CD14-positive monocyte (primary cell): ENCODE results near the gene SMAD6. TPM values are rescaled to one million over a fixed set of nuclear protein-coding genes. Genes with fewer than 3 reads are reported as not detected.

Experiments
- DNase-seq, 3 donors: peaks; one replicate each; pipeline ENCODE4 v3.0.0-alpha.2; 2011 to 2022
- H2AFZ ChIP-seq: 2 replicates; pipeline ENCODE4 v1.6.0; 2012; ENCODE audit warnings: mild to moderate bottlenecking, low read depth, low read length, inconsistent platforms; ENCODE audit not compliant: insufficient read depth, poor library complexity, severe bottlenecking
- H3K27ac ChIP-seq, 2 donors: 1 replicate in 1 of 2; 2 replicates in 1 of 2; pipeline ENCODE4 v1.5.1; 2012 to 2013; ENCODE audit warnings: low read length in 2 of 2, control low read depth in 1 of 2, inconsistent platforms in 1 of 2, low read depth in 1 of 2, mild to moderate bottlenecking in 1 of 2
- H3K27me3 ChIP-seq, 2 donors: one replicate each; pipeline versions ENCODE4 v1.6.0 to v1.6.1; 2011 to 2013; ENCODE audit warnings: low read length in 2 of 2; ENCODE audit not compliant: control insufficient read depth in 2 of 2, insufficient read depth in 2 of 2
- H3K36me3 ChIP-seq, 2 donors: replicated peaks in 1 of 2; 1 replicate in 1 of 2; 2 replicates in 1 of 2; pipeline versions ENCODE4 v1.5.1 to v1.6.1; 2012 to 2013; ENCODE audit warnings: low read length in 2 of 2, control low read depth in 1 of 2, inconsistent platforms in 1 of 2, mild to moderate bottlenecking in 1 of 2; ENCODE audit not compliant: insufficient read depth in 2 of 2, control insufficient read depth in 1 of 2
- H3K4me1 ChIP-seq, 2 donors: 1 replicate in 1 of 2; 2 replicates in 1 of 2; pipeline versions ENCODE4 v1.5.1 to v1.6.1; 2012 to 2013; ENCODE audit warnings: low read length in 2 of 2, control low read depth in 1 of 2, inconsistent platforms in 1 of 2, mild to moderate bottlenecking in 1 of 2, moderate library complexity in 1 of 2; ENCODE audit not compliant: insufficient read depth in 2 of 2, control insufficient read depth in 1 of 2
- H3K4me2 ChIP-seq: replicated peaks from 2 replicates; pipeline ENCODE3; 2012; ENCODE audit warnings: low read length, moderate library complexity, mild to moderate bottlenecking; ENCODE audit not compliant: poor library complexity, severe bottlenecking; ENCODE audit errors: extremely low read depth
- H3K4me3 ChIP-seq, 3 experiments: fragments of 200-600 bp in 1 of 3; sonication (generic) in 1 of 3; replicated peaks in 1 of 3; 1 replicate in 2 of 3; 2 replicates in 1 of 3; pipeline ENCODE4 v1.5.1; 2011 to 2013; ENCODE audit warnings: low read length in 3 of 3, mild to moderate bottlenecking in 3 of 3, control low read depth in 2 of 3, low read depth in 2 of 3, inconsistent platforms in 1 of 3, moderate library complexity in 1 of 3
- H3K79me2 ChIP-seq: 2 replicates; pipeline ENCODE4 v1.6.0; 2012; ENCODE audit warnings: mild to moderate bottlenecking, control low read depth, inconsistent platforms, low read length, moderate library complexity; ENCODE audit not compliant: insufficient read depth
- H3K9ac ChIP-seq: 2 replicates; pipeline ENCODE4 v1.6.0; 2017; ENCODE audit warnings: low read length, mild to moderate bottlenecking; ENCODE audit not compliant: insufficient read depth, poor library complexity, severe bottlenecking
- H3K9me3 ChIP-seq, 2 donors: replicated peaks in 1 of 2; 1 replicate in 1 of 2; 2 replicates in 1 of 2; pipeline versions ENCODE4 v1.5.1 to v1.6.1; 2012 to 2013; ENCODE audit warnings: low read length in 2 of 2, control low read depth in 1 of 2; ENCODE audit not compliant: control insufficient read depth in 1 of 2, insufficient read depth in 1 of 2
- H4K20me1 ChIP-seq: 2 replicates; pipeline ENCODE4 v1.6.0; 2012; ENCODE audit warnings: mild to moderate bottlenecking, low read length, control low read depth, moderate library complexity; ENCODE audit not compliant: insufficient read depth
- H3K27ac Mint-ChIP-seq, 7 donors: one replicate each; pipeline ENCODE4 v1.8.0; 2020; ENCODE audit warnings: mild to moderate bottlenecking in 7 of 7, mixed read lengths in 7 of 7, moderate library complexity in 6 of 7, inconsistent platforms in 2 of 7
- H3K27me3 Mint-ChIP-seq, 3 donors: one replicate each; pipeline ENCODE4 v1.8.0; 2021 to 2022; ENCODE audit warnings: low read depth in 3 of 3, mild to moderate bottlenecking in 3 of 3, mixed read lengths in 3 of 3, moderate library complexity in 3 of 3, inconsistent platforms in 1 of 3
- H3K36me3 Mint-ChIP-seq, 2 donors: one replicate each; pipeline ENCODE4 v1.8.0; 2020; ENCODE audit warnings: mixed read lengths in 2 of 2, inconsistent platforms in 1 of 2, mild to moderate bottlenecking in 1 of 2
- H3K4me1 Mint-ChIP-seq: one replicate; pipeline ENCODE4 v1.8.0; 2020; ENCODE audit warnings: mild to moderate bottlenecking, mixed read lengths
- H3K4me3 Mint-ChIP-seq, 2 donors: one replicate each; pipeline ENCODE4 v1.8.0; 2020; ENCODE audit warnings: mild to moderate bottlenecking in 2 of 2, mixed read lengths in 2 of 2, moderate library complexity in 1 of 2
- H3K9me3 Mint-ChIP-seq, 7 donors: one replicate each; pipeline ENCODE4 v1.8.0; 2020 to 2022; ENCODE audit warnings: mixed read lengths in 7 of 7, mild to moderate bottlenecking in 6 of 7, moderate library complexity in 6 of 7, inconsistent platforms in 2 of 7
- WGBS: methylation state at CpG from one replicate; pipeline ENCODE4 v1.1.5; 2013; ENCODE audit warnings: missing lambda C conversion rate; ENCODE audit not compliant: insufficient coverage; 5-methylcytosine and 5-hydroxymethylcytosine counted together
- intact Hi-C, 2 donors: fragments of 100-400 bp; cut with micrococcal nuclease; formaldehyde crosslinking; loops; one replicate each; pipeline versions ENCODE4 v1.15.0 to v1.15.1; 2023
- polyA plus RNA-seq, 3 donors: library from polyadenylated mRNA; depleted of rRNA in 1 of 3; unstranded in 2 of 3; stranded (reverse) in 1 of 3; fragments of 300-500 nt in 2 of 3; fragments of >200 nt in 1 of 3; fragmentation: Illumina TruSeq in 2 of 3; gene quantifications; 1 replicate in 2 of 3; 2 replicates in 1 of 3; pipeline ENCODE4 v1.2.3, GENCODE V29; 2012 to 2021
- TF ChIP-seq, protein P1 (sequence below): fragments of 200-600 bp; IDR thresholded peaks from one replicate; pipeline ENCODE4 v1.8.0; 2022; ENCODE audit warnings: antibody characterized with exemption, mild to moderate bottlenecking

SMAD6 gene
- polyA plus RNA-seq, 3 donors = 0.31 TPM; not detected in 2

DNA sequence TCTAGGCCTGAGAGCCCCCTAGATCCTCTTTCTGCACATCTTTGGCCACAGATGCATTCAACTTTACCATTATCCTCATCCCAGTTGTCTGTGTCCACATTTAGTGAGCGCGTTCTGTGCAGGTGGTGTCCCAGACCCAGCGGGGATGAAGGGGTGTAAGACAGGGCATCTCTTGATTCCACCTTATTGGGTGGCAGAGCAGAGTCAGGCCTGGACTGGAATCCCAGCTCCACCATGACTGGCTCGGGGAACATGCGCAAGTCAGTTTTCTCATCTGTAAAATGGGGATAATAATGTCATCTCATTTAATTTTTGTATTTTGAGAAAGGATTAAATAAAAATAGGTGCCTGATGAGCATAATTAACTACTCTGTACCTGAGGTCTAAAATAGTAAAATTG lies 7.8 kb downstream of the SMAD6 start:
- Histone ChIP-seq H2AFZ (no peak overlapping the region), H3K27me3 (peaks cover 2 to 11% of the 10 kb centered on the region in 2 donors), H4K20me1 (no peaks in the 10 kb centered on the region), H3K9me3 (no peaks in the 10 kb centered on the region), H3K4me2 (no peak overlapping the region), H3K4me3 (no peak overlapping the region), H3K9ac (no peak overlapping the region), H3K27ac (no peak overlapping the region), H3K4me1 (peaks cover 0 to 13% of the 10 kb centered on the region in 2 donors), H3K79me2 (no peaks in the 10 kb centered on the region), H3K36me3 (no peaks in the 10 kb centered on the region)
- no peak overlapping the region for H3K4me3 Mint-ChIP-seq
- H3K9me3 Mint-ChIP-seq = peaks cover 0 to 3% (median 0%) of the 10 kb centered on the region in 7 donors
- 96% methylated on average over 5 of the region's 5 CpGs for whole genome bisulfite sequencing
- H3K4me1 Mint-ChIP-seq = peaks cover 27% of the 10 kb centered on the region
- no peak for DNase-seq
- peaks cover 7 to 10% of the 10 kb centered on the region in 2 donors for H3K36me3 Mint-ChIP-seq
- H3K27me3 Mint-ChIP-seq = peaks cover 10 to 15% (median 13%) of the 10 kb centered on the region in 3 donors
- TF ChIP-seq, protein P1, sequence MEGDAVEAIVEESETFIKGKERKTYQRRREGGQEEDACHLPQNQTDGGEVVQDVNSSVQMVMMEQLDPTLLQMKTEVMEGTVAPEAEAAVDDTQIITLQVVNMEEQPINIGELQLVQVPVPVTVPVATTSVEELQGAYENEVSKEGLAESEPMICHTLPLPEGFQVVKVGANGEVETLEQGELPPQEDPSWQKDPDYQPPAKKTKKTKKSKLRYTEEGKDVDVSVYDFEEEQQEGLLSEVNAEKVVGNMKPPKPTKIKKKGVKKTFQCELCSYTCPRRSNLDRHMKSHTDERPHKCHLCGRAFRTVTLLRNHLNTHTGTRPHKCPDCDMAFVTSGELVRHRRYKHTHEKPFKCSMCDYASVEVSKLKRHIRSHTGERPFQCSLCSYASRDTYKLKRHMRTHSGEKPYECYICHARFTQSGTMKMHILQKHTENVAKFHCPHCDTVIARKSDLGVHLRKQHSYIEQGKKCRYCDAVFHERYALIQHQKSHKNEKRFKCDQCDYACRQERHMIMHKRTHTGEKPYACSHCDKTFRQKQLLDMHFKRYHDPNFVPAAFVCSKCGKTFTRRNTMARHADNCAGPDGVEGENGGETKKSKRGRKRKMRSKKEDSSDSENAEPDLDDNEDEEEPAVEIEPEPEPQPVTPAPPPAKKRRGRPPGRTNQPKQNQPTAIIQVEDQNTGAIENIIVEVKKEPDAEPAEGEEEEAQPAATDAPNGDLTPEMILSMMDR = no peak
- H3K27ac Mint-ChIP-seq = no peak overlapping the region
- intact Hi-C loops = loop anchor here (10.0 kb wide), 2 partner anchors 125 to 325 kb away; partner anchors contain the start of gene MAP2K1 (in 1 of the 2)

DNA sequence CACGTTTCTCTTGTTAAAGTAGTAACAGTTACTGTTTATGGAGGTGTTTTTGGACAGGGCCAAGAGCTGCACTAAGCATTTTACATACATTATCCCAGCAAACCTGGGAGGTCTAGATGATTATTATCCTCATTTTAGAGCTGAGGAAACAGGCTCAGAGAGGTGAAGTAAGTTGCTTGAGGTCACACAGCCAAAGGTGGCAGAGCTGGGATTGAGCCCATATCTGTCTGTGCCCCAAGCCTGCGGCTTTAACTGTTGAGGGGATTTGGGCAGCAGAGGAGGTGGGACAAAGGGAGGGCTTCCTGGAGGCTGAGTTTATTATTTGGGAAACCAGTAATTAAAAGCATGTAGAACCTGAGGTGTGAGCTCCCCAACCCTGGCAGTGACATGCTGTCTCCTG lies 9.2 kb downstream of the SMAD6 start:
- H3K4me3 Mint-ChIP-seq = no peak overlapping the region
- Histone ChIP-seq H3K4me3 (no peak overlapping the region), H3K79me2 (no peaks in the 10 kb centered on the region), H4K20me1 (no peaks in the 10 kb centered on the region), H3K9ac (no peak overlapping the region), H3K27ac (no peak overlapping the region), H3K4me1 (peaks cover 10 to 23% of the 10 kb centered on the region in 2 donors), H3K4me2 (no peak overlapping the region), H3K27me3 (no peaks in the 10 kb centered on the region), H3K9me3 (no peaks in the 10 kb centered on the region), H3K36me3 (no peaks in the 10 kb centered on the region), H2AFZ (no peak overlapping the region)
- H3K9me3 Mint-ChIP-seq = no peaks in the 10 kb centered on the region
- intact Hi-C loops = no loop called here
- DNase-seq = no peak
- no peak overlapping the region for H3K27ac Mint-ChIP-seq
- H3K27me3 Mint-ChIP-seq = peaks cover 3 to 4% (median 3%) of the 10 kb centered on the region in 3 donors
- WGBS = 0% methylated on average over 1 of the region's 2 CpGs
- TF ChIP-seq, protein P1 = no peak
- H3K4me1 Mint-ChIP-seq = peaks cover 26% of the 10 kb centered on the region
- H3K36me3 Mint-ChIP-seq = peaks cover 2 to 3% of the 10 kb centered on the region in 2 donors
